ENCODE measurements around the gene COQ8A. TPM values are rescaled to one million over a fixed set of nuclear protein-coding genes. Genes with fewer than 3 reads are reported as not detected.

Gene COQ8A
- total RNA-seq, 1 experiment from 2014 or later: 24.6 TPM

- H3K36me3 Mint-ChIP-seq (ENCODE audit: insufficient read depth, unreplicated experiment): peaks cover 33% of the 10 kb centered on the region
- peak overlapping the region; percentile 89 for H3K4me3 Mint-ChIP-seq (ENCODE audit: low read depth, unreplicated experiment)
- peak overlapping the region; percentile 71 for H3K27ac Mint-ChIP-seq (ENCODE audit: unreplicated experiment)
- no peaks in the 10 kb centered on the region for H3K9me3 Mint-ChIP-seq (ENCODE audit: low read depth, unreplicated experiment)
- DNase-seq: no peak
- H3K27me3 Mint-ChIP-seq (ENCODE audit: unreplicated experiment): no peaks in the 10 kb centered on the region
- no peak for TF ChIP-seq CTCF (IDR thresholded peaks at IDR 0.05; ENCODE audit: unreplicated experiment)
- no TSS peak for BruUV-seq (replicated peaks)
- CTCF ChIA-PET: interaction anchor here (0.7 kb wide), 4 partner anchors 34 to 142 kb away, joined by 3 to 8 read pairs (median 6); no protein-coding TSS in a partner anchor
- peaks cover 21% of the 10 kb centered on the region for H3K4me1 Mint-ChIP-seq (ENCODE audit: low read depth, unreplicated experiment)
- intact Hi-C loops (cut with micrococcal nuclease; ENCODE audit: unreplicated experiment): no loop called here
Observed at GRCh38 chr1:226938903-226939437, 1.1 kb upstream of the COQ8A start.

GRCh38 chr1:226939438-226940028 is 561 bp upstream of the COQ8A start:
- Mint-ChIP-seq H3K27me3 (ENCODE audit: unreplicated experiment) (no peaks in the 10 kb centered on the region), H3K4me1 (ENCODE audit: low read depth, unreplicated experiment) (peaks cover 26% of the 10 kb centered on the region), H3K4me3 (ENCODE audit: low read depth, unreplicated experiment) (peak overlapping the region; percentile 89), H3K9me3 (ENCODE audit: low read depth, unreplicated experiment) (no peaks in the 10 kb centered on the region), H3K36me3 (ENCODE audit: insufficient read depth, unreplicated experiment) (peaks cover 36% of the 10 kb centered on the region), H3K27ac (ENCODE audit: unreplicated experiment) (peak overlapping the region; percentile 71)
- TSS peak; percentile 94 for BruUV-seq (replicated peaks)
- CTCF ChIA-PET: interaction anchor here (0.7 to 1.2 kb wide), 5 partner anchors 10 to 142 kb away, joined by 3 to 8 read pairs (median 6); no protein-coding TSS in a partner anchor
- intact Hi-C loops (cut with micrococcal nuclease; ENCODE audit: unreplicated experiment): no loop called here
- no peak for TF ChIP-seq CTCF (IDR thresholded peaks at IDR 0.05; ENCODE audit: unreplicated experiment)
- peak; percentile 58 for DNase-seq

GRCh38 chr1:226940806-226941067 is 643 bp downstream of the COQ8A start:
- CTCF ChIA-PET: interaction anchor here (1.2 kb wide), 1 partner anchor 28 kb away, joined by 5 read pairs; no protein-coding TSS in a partner anchor
- intact Hi-C loops (cut with micrococcal nuclease; ENCODE audit: unreplicated experiment): no loop called here
- TF ChIP-seq CTCF (IDR thresholded peaks at IDR 0.05; ENCODE audit: unreplicated experiment): no peak
- Mint-ChIP-seq H3K4me3 (ENCODE audit: low read depth, unreplicated experiment) (peak overlapping the region; percentile 89), H3K9me3 (ENCODE audit: low read depth, unreplicated experiment) (no peaks in the 10 kb centered on the region), H3K27ac (ENCODE audit: unreplicated experiment) (peak overlapping the region; percentile 53), H3K36me3 (ENCODE audit: insufficient read depth, unreplicated experiment) (peaks cover 43% of the 10 kb centered on the region), H3K27me3 (ENCODE audit: unreplicated experiment) (no peaks in the 10 kb centered on the region), H3K4me1 (ENCODE audit: low read depth, unreplicated experiment) (peaks cover 38% of the 10 kb centered on the region)
- no peak for DNase-seq
- BruUV-seq (replicated peaks): no TSS peak

GRCh38 chr1:226942392-226942791 is 2.3 kb downstream of the COQ8A start:
- no peak for DNase-seq
- BruUV-seq (replicated peaks): no TSS peak
- Mint-ChIP-seq H3K27me3 (ENCODE audit: unreplicated experiment) (no peaks in the 10 kb centered on the region), H3K4me3 (ENCODE audit: low read depth, unreplicated experiment) (no peak overlapping the region), H3K27ac (ENCODE audit: unreplicated experiment) (no peak overlapping the region), H3K9me3 (ENCODE audit: low read depth, unreplicated experiment) (no peaks in the 10 kb centered on the region), H3K36me3 (ENCODE audit: insufficient read depth, unreplicated experiment) (peaks cover 43% of the 10 kb centered on the region), H3K4me1 (ENCODE audit: low read depth, unreplicated experiment) (peaks cover 53% of the 10 kb centered on the region)
- no peak for TF ChIP-seq CTCF (IDR thresholded peaks at IDR 0.05; ENCODE audit: unreplicated experiment)
- CTCF ChIA-PET: no interaction called here
- intact Hi-C loops (cut with micrococcal nuclease; ENCODE audit: unreplicated experiment): no loop called here
